IPS DF 4.7 (cell line): ENCODE data around the gene NMB.
"Not testable (repeated sequence)": the region's sequence is repeated elsewhere in the genome, so short reads cannot be mapped to it uniquely, and the experiment has no call there.

Experiments used
- DNase-seq: peaks from one replicate; pipeline ENCODE4 v3.0.0-alpha.2; 2013; ENCODE audit warnings: low spot score; ENCODE audit errors: extremely low read depth

Gene NMB, protein sequence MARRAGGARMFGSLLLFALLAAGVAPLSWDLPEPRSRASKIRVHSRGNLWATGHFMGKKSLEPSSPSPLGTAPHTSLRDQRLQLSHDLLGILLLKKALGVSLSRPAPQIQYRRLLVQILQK

DNA sequence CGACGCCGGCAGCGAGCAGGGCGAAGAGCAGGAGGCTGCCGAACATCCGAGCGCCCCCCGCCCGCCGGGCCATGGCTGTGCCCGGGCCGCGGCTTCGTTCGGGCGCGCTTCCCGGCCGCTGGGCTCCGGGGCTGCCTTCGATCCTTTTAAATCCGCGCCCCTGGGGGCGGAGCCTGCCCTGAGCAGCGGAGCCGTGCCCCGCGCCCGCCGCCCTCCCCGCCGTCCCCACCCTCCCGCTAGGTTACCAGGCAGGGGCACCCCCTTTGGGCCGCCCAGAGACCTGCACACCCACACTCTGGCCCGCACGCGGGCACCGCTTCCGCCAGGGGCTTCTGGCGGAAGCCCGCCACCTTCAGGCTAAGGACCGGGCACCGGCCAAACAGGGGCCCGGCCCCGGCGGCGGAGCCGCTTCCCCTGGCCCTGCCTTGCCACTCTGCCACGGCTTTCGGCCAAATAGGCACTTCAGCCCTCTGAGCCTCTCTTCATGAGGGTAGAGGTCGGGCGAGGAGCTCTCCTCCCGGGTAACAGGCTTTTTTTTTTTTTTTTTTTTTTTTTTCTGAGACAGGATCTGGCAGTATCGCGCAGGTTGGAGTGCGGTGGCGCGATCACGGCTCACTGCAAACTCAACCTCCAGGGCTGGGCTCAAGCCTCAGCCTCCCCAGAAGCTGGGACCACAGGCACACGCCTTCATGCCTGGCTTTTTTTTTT, at the start of gene NMB:
NMB (minus strand) TSS at position 120 of the 708 bp plus-strand sequence; CDS start at position 73, 47 bp downstream.
- DNase-seq, result no peak

DNA sequence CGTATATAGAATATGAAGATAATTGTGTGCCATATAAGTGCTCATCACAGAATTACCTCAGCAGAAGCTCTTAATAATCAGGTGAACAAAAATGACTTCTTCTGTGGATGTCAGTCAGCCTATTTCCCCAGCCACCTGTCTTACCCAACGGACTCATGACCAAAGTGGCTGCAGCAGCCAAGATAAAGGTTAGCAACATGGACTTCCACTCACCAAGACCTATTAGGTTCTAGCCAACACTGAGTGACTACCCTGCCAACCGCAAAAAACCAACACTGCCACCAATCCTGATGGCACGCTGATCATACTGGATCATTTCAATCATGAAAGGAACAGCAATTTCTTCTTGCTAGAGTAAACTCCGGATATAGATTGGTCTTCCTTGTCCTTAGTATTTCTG, 45.8 kb upstream of the NMB start:
- DNase-seq, result no peak

DNA sequence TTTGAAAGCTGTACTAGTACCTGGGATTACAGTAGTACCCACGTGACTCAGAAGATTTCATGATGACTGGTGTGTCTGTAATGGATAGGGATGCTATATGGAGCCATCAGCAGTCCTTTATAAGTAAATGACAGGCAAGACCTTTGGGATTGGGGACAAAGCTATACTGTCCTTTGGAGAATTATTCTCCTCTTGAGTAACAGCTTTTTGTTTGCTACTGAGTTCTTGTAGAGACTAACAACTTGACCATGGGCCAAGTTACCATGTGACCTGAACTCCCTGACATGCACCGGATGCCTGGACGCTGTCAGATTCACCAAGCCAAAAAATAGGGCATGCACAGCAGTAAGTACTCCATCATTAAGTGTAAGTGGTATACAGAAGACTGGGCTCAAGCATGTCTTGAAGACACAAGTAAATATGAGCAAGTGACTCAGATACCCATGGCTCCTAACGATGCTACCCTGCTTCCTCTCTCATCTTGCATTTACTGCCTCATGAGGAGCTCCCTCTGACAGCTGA, 45.0 kb upstream of the NMB start:
- DNase-seq, result no peak

DNA sequence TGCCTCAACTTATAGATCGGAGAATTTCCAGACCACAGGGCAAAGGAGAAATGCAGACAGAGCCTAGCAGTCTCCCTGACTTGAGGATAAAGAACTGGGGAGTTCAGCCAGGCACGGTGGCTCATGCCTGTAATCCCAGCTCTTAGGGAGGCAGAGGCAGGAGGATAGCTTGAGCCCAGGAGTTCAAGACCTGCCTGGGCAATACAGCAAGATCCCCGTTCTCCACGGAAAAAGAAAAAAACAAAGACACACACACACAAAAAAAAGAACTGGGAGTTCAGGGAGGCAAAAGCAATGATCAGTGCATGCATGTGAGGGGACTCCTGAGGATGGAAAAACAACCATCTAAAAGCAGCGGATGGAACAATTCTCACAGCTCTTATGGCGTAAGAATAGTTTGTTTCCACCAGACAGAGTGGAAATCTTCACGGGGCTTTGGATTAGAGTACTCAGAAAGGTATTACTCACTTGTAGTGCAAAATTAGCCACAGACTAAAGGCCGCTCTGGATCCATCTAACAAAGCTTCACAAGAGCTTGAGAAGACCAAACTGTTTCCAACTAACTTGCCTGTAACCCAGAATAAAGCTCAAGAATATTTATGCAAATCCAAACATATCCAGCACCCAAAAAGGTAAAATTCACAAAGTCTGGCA, 41.7 kb upstream of the NMB start:
- DNase-seq, result no peak

DNA sequence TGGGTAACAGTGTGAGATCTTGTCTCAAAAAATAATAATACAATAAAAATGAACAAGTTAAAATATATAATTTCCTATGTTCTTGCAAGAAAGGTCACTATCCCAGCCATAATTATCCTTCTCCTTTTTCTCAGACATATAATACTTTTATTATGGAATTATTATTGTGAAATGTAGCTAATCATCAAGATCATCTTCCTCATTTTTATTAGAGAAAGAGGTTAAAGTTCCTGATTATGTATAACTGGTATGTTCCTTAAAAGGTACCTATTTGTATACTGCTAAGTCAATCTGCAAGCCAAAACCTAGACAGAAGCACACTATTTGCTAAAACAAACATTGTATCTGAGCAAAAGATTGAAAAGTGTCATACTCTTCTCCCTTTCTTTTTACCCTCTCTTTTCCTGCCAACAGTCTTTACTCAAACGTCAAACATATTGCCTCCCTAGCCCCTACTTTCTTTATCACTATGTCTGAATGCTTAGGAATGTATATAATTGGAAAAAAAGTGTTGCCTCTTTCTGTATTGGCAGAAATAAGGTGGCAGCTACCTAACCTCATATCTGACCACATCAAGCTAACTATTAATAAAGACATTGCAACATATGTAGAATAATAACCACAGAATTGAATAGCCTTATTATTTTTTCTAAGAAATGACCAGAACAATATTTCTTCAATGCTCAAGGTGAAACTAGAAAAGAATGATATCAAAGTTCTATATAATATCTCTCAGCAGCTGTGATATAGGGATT, 39.4 kb upstream of the NMB start:
- DNase-seq, result no peak

DNA sequence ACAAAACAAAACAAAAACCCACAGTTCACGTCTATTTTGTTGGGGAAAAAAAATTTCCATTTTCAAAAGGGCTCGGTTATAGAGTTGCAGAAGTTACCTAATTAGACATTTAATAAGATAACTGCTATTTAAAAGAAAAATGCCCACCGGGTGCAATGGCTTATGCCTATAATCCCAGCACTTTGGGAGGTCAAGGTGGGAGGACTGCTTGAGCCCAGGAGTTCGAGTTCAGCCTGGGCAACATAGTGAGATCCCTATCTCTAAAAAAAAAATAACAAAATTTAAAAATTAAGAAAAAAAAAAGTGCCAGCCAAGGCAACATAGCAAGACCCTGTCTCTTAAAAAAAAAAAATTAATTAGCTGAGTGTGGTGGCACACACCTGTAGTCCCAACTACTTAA, 38.8 kb upstream of the NMB start:
- DNase-seq, result no peak

DNA sequence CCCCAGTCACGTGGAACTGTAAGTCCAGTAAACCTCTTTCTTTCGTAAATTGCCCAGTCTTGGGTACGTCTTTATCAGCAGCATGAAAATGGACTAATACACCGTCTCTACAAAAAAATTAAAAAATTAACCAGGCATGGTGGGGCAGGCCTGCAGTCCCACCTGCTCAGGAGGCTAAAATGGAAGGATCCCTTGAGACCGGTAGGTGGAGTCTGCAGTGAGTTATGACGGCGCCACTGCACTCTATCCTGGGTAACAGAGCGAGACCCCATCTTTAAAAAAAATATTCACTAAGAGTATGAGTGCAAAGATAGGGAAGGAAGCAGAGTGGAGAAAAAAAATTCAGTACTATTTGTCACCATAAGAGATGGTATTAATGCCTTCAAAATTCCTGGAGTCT, 32.3 kb upstream of the NMB start:
- DNase-seq, result no peak

DNA sequence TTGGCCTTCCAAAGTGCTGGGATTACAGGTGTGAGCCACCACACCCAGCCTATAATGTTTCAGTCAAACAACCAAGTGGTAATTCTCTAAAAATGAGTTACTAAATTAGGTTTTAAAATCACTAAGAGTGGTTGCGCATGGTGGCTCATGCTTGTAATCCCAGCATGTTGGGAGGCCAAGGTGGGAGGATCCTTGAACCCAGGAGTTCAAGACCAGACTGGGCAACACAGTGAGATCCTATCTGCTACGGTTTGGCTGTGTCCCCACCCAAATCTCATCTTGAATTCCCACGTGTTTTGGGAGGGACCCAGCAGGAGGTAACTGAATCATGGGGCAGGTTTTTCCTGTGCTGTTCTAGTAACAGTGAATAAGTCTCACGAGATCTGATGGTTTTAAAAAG, 31.9 kb upstream of the NMB start:
- no peak for DNase-seq

DNA sequence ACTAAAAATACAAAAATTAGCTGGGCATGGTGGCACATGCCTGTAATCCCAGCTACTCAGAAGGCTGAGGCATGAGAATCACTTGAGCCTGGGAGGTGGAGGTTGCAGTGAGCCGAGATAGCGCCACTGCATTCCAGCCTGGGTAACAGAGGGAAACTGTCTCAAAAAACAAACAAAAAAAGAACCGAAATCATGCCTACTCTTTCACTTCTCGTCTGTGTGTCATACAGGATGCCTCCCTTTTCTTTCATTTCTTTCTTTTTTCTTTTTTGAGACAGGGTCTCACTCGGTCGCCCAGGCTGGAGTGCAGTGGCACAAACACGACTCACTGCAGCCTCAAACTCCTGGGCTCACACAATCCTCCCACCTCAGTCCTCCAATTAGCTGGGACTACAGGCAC, 28.4 kb upstream of the NMB start:
- DNase-seq, result not testable (repeated sequence)

DNA sequence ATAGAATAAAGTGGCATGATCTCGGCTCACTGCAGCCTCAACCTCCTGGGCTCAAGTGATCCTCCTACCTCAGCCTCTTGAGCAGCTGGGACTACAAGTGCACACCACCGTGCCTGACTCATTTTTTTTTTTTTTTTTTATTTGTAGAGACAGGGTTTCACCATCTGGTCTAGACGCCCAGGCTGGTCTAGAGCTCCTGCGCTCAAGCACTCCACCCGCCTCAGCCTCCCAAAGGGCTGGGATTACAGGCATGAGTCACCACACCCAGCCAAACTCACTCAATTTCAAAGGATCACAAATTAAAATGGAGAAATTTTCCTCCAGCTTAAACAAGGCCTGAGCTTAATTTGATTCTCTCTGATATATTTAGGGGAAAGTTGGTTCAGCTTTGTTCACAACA, 27.3 kb upstream of the NMB start:
- DNase-seq, result no peak

DNA sequence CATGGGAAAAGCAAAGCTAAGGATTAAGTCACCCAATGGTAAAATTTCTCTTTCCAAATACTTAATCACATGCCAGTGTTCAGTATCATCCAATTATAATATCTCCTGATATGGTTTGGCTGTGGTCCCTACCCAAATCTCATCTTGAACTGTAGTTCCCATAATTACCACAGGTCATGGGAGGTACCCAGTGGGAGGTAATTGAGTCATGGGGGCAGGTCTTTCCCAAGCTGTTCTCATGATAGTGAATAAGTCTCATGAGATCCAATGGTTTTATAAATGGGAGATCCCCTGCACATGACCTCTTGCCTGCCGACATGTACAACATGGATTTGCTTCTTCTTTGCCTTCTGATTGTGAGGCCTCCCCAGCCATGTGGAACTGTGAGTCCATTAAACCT, 26.1 kb upstream of the NMB start:
- no peak for DNase-seq

DNA sequence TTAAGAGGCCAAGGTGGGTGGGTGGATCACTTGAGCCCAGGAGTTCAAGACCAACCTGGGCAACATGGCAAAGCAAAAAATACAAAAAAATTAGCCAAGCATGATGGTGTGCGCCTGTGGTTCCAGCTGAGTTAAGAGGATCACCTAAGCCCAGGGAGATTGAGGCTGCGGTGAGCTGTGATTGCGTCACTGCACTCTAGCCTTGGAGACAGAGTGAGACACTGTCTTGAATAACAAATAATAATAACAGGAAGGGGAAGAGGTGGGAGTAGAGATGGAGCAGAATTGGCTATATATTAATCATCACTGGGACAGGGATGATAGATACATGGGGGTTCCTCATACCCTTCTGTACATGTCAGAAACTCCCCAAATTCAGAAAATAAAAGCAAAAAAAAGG, 23.8 kb upstream of the NMB start:
- no peak for DNase-seq

DNA sequence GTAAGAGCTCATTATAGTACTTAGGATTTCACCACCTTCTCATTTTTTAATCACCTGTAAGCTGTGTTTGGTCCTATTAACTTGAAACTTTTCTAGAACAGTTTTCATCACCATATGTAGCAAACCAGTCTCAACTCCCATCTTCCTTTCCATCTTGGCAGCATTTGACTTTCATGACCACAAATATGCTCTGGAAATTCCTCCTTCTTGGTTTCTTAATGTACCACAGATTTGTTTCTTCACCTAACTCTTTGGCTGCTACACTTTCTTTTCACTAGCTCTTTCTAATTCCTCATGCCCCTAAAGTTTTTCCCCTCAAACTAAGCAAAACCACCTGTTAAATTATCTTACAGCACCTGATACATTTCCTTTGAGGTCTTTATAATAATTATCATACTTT, 13.2 kb upstream of the NMB start:
- no peak for DNase-seq

DNA sequence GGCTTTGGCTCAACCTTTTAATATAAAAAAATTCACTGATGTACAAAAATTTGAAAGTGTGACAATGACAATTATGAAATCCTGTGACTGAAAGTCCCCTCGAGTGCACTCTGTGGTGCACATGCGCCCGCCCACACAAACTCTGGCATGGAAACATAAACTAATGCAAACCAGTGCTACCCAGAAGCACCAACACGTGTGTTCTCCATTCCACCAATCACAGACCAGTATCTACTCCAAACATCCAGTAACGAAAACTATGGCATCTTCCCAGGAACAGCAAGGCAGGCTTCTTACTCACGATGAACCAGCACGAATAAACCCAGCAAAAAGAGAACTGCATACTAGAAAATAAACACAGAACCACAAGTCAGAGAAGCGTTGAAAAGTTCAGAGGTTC, 11.7 kb upstream of the NMB start:
- DNase-seq, result no peak

DNA sequence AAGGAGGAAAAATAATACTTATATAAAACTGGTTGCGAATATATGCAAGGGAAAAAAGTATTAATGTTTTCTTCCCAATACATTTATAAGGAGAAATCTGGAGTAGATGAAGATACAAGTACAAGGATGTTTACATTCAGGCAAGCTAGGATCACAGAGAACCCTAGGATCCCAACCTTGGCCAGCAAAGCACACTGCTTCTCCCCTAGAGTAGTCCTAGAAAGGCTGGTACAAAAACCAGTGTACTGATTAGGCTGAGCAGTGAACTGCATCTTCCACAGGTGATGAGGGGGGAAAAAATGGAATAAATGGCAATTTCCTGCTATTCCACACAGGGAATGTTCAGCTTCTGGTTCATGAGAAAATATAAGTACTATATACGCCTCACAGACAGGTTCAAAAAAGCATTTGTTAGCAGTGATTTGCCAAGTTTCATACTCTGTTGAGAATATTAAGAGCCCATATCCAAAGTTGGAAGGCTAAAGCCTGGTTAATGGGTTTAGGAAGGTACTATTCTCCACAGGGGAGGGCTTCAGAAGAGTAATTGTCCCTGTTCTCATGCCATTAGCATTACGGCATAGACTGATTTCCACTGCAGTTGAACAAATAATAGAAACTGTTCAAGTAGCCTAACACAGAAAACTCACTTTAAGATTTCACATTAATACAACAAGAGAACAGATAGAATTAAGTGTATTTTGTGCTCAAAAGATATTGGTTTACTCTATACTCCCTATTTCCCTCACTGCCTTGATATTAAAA, 10.4 kb upstream of the NMB start:
- no peak for DNase-seq

DNA sequence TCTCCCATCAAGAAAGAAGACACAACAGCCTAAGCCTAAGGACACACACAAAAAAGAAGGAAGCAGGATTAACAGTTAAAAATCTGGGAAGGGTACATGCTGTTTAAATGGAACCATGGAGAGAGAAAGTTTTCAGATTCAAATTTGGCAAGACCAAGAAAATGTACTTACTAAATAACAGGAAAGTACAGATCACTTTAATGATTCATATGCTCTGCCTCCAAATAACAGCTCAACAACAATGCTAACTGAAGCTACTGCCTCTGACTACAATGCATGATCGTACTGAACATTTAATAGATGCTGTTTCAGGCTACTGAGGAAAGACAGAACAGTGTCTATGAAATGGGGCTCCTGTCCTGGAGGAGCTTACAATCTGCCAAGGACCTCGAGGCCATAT, 8.4 kb upstream of the NMB start:
- no peak for DNase-seq

DNA sequence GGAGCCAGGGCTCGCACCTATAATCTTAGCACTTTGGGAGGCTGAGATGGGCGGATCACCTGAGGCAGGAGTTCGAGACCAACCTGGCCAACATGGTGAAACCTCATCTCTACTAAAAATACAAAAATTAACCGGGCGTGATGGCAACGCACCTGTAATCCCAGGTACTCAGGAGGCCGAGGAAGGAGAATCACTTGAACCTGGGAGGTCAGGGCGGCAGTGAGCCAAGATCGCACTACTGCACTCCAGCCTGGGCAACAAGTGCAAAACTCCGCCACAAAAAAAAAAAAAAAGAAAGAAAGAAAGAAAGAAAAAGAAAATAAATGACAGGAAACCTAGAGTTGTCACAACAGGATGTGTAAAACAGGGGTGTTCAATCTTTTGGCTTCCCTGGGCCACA, 3.0 kb upstream of the NMB start:
- no peak for DNase-seq

DNA sequence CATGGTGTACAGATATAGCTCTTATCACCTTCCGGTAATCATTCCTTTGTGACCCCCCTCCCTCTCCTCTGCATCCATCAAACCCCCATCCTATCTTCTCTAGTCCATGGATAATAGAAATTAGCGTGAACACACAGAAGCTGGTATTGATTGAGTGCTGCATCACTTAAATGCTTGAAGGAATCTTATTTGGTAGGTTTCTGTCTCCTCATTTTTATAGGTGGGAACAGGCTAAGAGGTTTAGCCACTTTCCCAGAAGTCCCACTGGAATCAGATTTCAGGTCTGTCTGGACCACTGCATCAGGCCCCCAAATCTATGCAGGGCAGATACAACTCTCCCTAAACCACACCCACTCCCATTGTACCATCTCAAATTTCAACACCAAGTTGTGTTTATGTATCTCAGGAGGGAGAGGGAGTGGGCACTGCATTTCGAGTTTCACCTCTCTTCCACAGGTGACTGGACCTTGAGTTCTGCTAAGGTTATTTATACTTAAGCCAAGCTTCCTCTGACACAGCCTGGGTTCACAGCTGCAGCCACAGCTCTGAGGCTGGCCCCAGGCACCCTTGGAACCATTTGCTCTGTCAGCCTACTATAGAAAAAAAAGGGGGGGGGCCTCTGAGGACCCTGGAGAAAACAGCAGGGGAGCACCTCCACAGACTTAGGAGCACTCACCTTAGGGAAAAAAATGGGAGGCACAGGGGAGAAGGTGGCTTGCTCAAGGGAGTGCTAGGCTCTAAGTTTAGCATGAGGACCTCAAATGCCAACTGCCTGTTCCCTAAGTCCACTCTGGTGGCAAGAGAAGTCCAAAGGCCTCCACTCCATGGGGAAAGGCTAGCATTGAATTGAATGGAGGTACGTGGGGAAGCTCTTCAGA, 2.1 kb upstream of the NMB start:
- DNase-seq, result no peak

DNA sequence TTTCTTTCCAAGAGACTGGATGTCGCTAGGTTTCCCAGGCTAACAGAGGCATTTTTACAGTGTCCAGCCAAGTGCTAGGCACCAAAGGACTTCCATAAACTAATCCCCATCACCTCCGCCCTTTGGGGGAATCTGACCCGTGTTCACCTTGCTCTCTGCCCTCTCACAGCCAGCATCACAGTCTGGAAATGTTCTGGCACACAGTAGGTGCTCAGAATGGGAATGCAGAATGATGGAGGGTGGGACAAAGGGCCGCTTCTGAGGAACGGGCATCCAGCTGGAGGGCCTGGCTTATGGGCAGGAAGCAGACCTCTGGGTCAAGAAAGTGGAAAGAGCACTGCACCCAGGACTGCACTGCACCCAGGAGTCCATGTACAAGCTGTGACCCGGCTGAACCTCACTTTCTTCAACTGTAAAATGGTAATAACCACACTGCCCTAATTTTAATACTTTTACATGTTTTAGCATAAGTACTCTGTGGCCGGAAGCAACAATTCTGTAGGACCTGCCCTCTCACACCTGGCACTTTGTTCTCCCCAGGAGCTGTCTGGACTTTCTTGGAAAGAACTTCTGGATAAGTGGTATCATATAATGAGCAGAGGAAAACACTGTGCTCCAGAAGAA, 901 bp upstream of the NMB start:
- DNase-seq, result no peak

DNA sequence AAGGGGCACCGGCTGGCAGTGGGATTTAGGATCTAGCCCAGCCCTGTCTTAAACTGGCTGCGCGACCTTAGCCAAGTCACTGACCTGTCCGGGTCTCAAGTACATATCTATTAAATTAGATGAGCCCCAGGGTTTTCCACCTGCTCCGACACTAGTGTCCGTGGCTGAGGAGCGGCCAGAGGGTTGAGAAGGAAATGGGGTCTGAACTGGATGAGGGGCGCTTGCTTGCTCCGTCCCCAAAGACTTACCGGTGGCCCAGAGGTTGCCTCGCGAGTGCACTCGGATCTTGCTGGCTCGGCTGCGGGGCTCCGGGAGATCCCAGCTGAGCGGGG, 285 bp downstream of the NMB start:
- no peak for DNase-seq
